ENCODE data around the gene PAFAH1B2. TPM values are rescaled to one million over a fixed set of nuclear protein-coding genes. Genes with fewer than 3 reads are reported as not detected.
"Not testable (repeated sequence)": the region's sequence is repeated elsewhere in the genome, so short reads cannot be mapped to it uniquely, and the experiment has no call there.

Gene PAFAH1B2
- total RNA-seq, 2 donors from 2014 or later, result 31.1 to 43.4 TPM

GRCh38 chr11:117110294-117110950, 33.7 kb upstream of the PAFAH1B2 start:
- H3K27me3 Mint-ChIP-seq, result no peaks in the 10 kb centered on the region
- no peaks in the 10 kb centered on the region for H3K9me3 ChIP-seq (ENCODE audit: control insufficient read depth, low read length, poor library complexity, severe bottlenecking)
- H3K4me1 Mint-ChIP-seq, result no peaks in the 10 kb centered on the region
- DNase-seq (no peak), ATAC-seq (no peak)
- H3K27ac Mint-ChIP-seq, result no peak overlapping the region
- H3K36me3 Mint-ChIP-seq (ENCODE audit: low read depth), result no peaks in the 10 kb centered on the region
- no peak overlapping the region for H3K4me3 Mint-ChIP-seq

- H3K27ac Mint-ChIP-seq; H3K4me1 Mint-ChIP-seq; DNase-seq; ATAC-seq; H3K9me3 ChIP-seq (ENCODE audit: control insufficient read depth, low read length, poor library complexity, severe bottlenecking); H3K36me3 Mint-ChIP-seq (ENCODE audit: low read depth); H3K27me3 Mint-ChIP-seq; H3K4me3 Mint-ChIP-seq: not testable (repeated sequence)
These were observed 31.6 kb upstream of the PAFAH1B2 start for GRCh38 chr11:117112497-117112896.

GRCh38 chr11:117112939-117113338, 31.1 kb upstream of the PAFAH1B2 start:
- H3K4me3 Mint-ChIP-seq; ATAC-seq; H3K27me3 Mint-ChIP-seq; H3K9me3 ChIP-seq (ENCODE audit: control insufficient read depth, low read length, poor library complexity, severe bottlenecking); H3K4me1 Mint-ChIP-seq; H3K27ac Mint-ChIP-seq; H3K36me3 Mint-ChIP-seq (ENCODE audit: low read depth); DNase-seq: not testable (repeated sequence)

GRCh38 chr11:117117681-117118080, 26.4 kb upstream of the PAFAH1B2 start:
- no peaks in the 10 kb centered on the region for H3K4me1 Mint-ChIP-seq
- H3K27me3 Mint-ChIP-seq, result no peaks in the 10 kb centered on the region
- no peaks in the 10 kb centered on the region for H3K9me3 ChIP-seq (ENCODE audit: control insufficient read depth, low read length, poor library complexity, severe bottlenecking)
- H3K36me3 Mint-ChIP-seq (ENCODE audit: low read depth), result no peaks in the 10 kb centered on the region
- no peak overlapping the region for H3K4me3 Mint-ChIP-seq
- DNase-seq, result no peak
- ATAC-seq, result no peak
- no peak overlapping the region for H3K27ac Mint-ChIP-seq

GRCh38 chr11:117121176-117121575, 22.9 kb upstream of the PAFAH1B2 start:
- H3K9me3 ChIP-seq (ENCODE audit: control insufficient read depth, low read length, poor library complexity, severe bottlenecking), result no peaks in the 10 kb centered on the region
- no peaks in the 10 kb centered on the region for H3K27me3 Mint-ChIP-seq
- H3K27ac Mint-ChIP-seq, result no peak overlapping the region
- peaks cover 5% of the 10 kb centered on the region for H3K4me1 Mint-ChIP-seq
- no peak overlapping the region for H3K4me3 Mint-ChIP-seq
- DNase-seq (no peak), ATAC-seq (no peak)
- H3K36me3 Mint-ChIP-seq (ENCODE audit: low read depth), result no peaks in the 10 kb centered on the region

GRCh38 chr11:117122556-117122955, 21.5 kb upstream of the PAFAH1B2 start:
- H3K4me1 Mint-ChIP-seq, result peaks cover 5% of the 10 kb centered on the region
- ATAC-seq (no peak), DNase-seq (no peak)
- H3K9me3 ChIP-seq (ENCODE audit: control insufficient read depth, low read length, poor library complexity, severe bottlenecking), result no peaks in the 10 kb centered on the region
- no peak overlapping the region for H3K27ac Mint-ChIP-seq
- no peaks in the 10 kb centered on the region for H3K27me3 Mint-ChIP-seq
- no peaks in the 10 kb centered on the region for H3K36me3 Mint-ChIP-seq (ENCODE audit: low read depth)
- no peak overlapping the region for H3K4me3 Mint-ChIP-seq

- no peak for DNase-seq
- no peak for ATAC-seq
- peaks cover 5% of the 10 kb centered on the region for H3K4me1 Mint-ChIP-seq
These were observed 17.7 kb upstream of the PAFAH1B2 start for GRCh38 chr11:117126223-117126965.

GRCh38 chr11:117127171-117127901, 16.8 kb upstream of the PAFAH1B2 start:
- ATAC-seq (no peak), DNase-seq (no peak)
- Mint-ChIP-seq H3K36me3 (ENCODE audit: low read depth) (no peaks in the 10 kb centered on the region), H3K27me3 (no peaks in the 10 kb centered on the region), H3K4me3 (no peak overlapping the region), H3K4me1 (peaks cover 5% of the 10 kb centered on the region), H3K27ac (no peak overlapping the region)
- H3K9me3 ChIP-seq (ENCODE audit: control insufficient read depth, low read length, poor library complexity, severe bottlenecking), result no peaks in the 10 kb centered on the region

More at GRCh38 chr11:117126223-117126965, 17.7 kb upstream of the PAFAH1B2 start:
- no peaks in the 10 kb centered on the region for H3K27me3 Mint-ChIP-seq
- H3K4me3 Mint-ChIP-seq, result no peak overlapping the region
- no peaks in the 10 kb centered on the region for H3K9me3 ChIP-seq (ENCODE audit: control insufficient read depth, low read length, poor library complexity, severe bottlenecking)
- H3K27ac Mint-ChIP-seq, result no peak overlapping the region
- no peaks in the 10 kb centered on the region for H3K36me3 Mint-ChIP-seq (ENCODE audit: low read depth)

GRCh38 chr11:117128289-117128688, 15.8 kb upstream of the PAFAH1B2 start:
- Mint-ChIP-seq H3K27me3 (no peaks in the 10 kb centered on the region), H3K36me3 (ENCODE audit: low read depth) (no peaks in the 10 kb centered on the region), H3K4me3 (no peak overlapping the region), H3K27ac (no peak overlapping the region), H3K4me1 (peaks cover 6% of the 10 kb centered on the region)
- ATAC-seq (no peak), DNase-seq (no peak)
- H3K9me3 ChIP-seq (ENCODE audit: control insufficient read depth, low read length, poor library complexity, severe bottlenecking), result no peaks in the 10 kb centered on the region

- not testable (repeated sequence) for H3K9me3 ChIP-seq (ENCODE audit: control insufficient read depth, low read length, poor library complexity, severe bottlenecking); DNase-seq; ATAC-seq; H3K27ac Mint-ChIP-seq; H3K4me3 Mint-ChIP-seq; H3K4me1 Mint-ChIP-seq; H3K36me3 Mint-ChIP-seq (ENCODE audit: low read depth); H3K27me3 Mint-ChIP-seq
These were observed 13.7 kb upstream of the PAFAH1B2 start for GRCh38 chr11:117130396-117130795.

GRCh38 chr11:117130879-117131278, 13.2 kb upstream of the PAFAH1B2 start:
- Mint-ChIP-seq H3K4me1 (peaks cover 2% of the 10 kb centered on the region), H3K27ac (no peak overlapping the region), H3K4me3 (no peak overlapping the region), H3K27me3 (no peaks in the 10 kb centered on the region), H3K36me3 (ENCODE audit: low read depth) (no peaks in the 10 kb centered on the region)
- DNase-seq (no peak), ATAC-seq (no peak)
- H3K9me3 ChIP-seq (ENCODE audit: control insufficient read depth, low read length, poor library complexity, severe bottlenecking), result no peaks in the 10 kb centered on the region

- Mint-ChIP-seq H3K4me3 (no peak overlapping the region), H3K27ac (no peak overlapping the region), H3K36me3 (ENCODE audit: low read depth) (no peaks in the 10 kb centered on the region), H3K27me3 (peaks cover 4% of the 10 kb centered on the region), H3K4me1 (peaks cover 2% of the 10 kb centered on the region)
- H3K9me3 ChIP-seq (ENCODE audit: control insufficient read depth, low read length, poor library complexity, severe bottlenecking), result no peaks in the 10 kb centered on the region
- DNase-seq (no peak), ATAC-seq (no peak)
These were observed 9.7 kb upstream of the PAFAH1B2 start for GRCh38 chr11:117134431-117134830.

- not testable (repeated sequence) for DNase-seq, H3K27me3 Mint-ChIP-seq
These were observed 9.1 kb upstream of the PAFAH1B2 start for GRCh38 chr11:117134979-117135378.

More at GRCh38 chr11:117134979-117135378, 9.1 kb upstream of the PAFAH1B2 start:
- not testable (repeated sequence) for H3K4me3 Mint-ChIP-seq; ATAC-seq; H3K27ac Mint-ChIP-seq; H3K4me1 Mint-ChIP-seq; H3K9me3 ChIP-seq (ENCODE audit: control insufficient read depth, low read length, poor library complexity, severe bottlenecking); H3K36me3 Mint-ChIP-seq (ENCODE audit: low read depth)
